GM12892 (cell line): Measurements from ENCODE around the gene MED12.
"Not testable (repeated sequence)": the region's sequence is repeated elsewhere in the genome, so short reads cannot be mapped to it uniquely, and the experiment has no call there.

Experiments
- DNase-seq: peaks from one replicate; pipeline ENCODE4 v3.0.0; 2011; ENCODE audit not compliant: insufficient read length
- FAIRE-seq: peaks from 2 replicates; lab custom pipeline; 2011; peaks lifted over from hg19 to GRCh38; lab: Jason Lieb, UNC
- POLR2A ChIP-seq: IDR thresholded peaks from 2 replicates; pipeline ENCODE4 v1.6.1; 2011; ENCODE audit warnings: low read depth, low read length, control low read depth
- POLR2AphosphoS5 ChIP-seq: IDR thresholded peaks from 2 replicates; pipeline ENCODE4 v1.6.1; 2011; ENCODE audit warnings: low read depth, low read length, control low read depth
- TAF1 ChIP-seq: IDR thresholded peaks from 2 replicates; pipeline ENCODE4 v1.6.1; 2011; ENCODE audit warnings: low read depth, mild to moderate bottlenecking, control low read depth, low read length, borderline replicate concordance

The MED12 gene

GRCh38 chrX:71167031-71167781 lies 48.8 kb downstream of the MED12 start:
- peak; percentile 53 for FAIRE-seq
- DNase-seq: no peak
- no peak for TF ChIP-seq POLR2A
- no peak for TF ChIP-seq POLR2AphosphoS5
- no peak for TF ChIP-seq TAF1

- FAIRE-seq (no peak), DNase-seq (no peak)
- TF ChIP-seq POLR2AphosphoS5 (no peak), TAF1 (no peak), POLR2A (no peak)
Measured at GRCh38 chrX:71168134-71168533, 49.7 kb downstream of the MED12 start.

GRCh38 chrX:71169586-71169985 lies 51.2 kb downstream of the MED12 start:
- FAIRE-seq (no peak), DNase-seq (no peak)
- TF ChIP-seq TAF1 (no peak), POLR2AphosphoS5 (no peak), POLR2A (no peak)

- DNase-seq (no peak), FAIRE-seq (no peak)
- no peak for TF ChIP-seq TAF1
- TF ChIP-seq POLR2AphosphoS5: no peak
- TF ChIP-seq POLR2A: no peak
Measured at GRCh38 chrX:71170660-71171059, 52.3 kb downstream of the MED12 start.

- no peak for TF ChIP-seq TAF1
- TF ChIP-seq POLR2AphosphoS5: no peak
- TF ChIP-seq POLR2A: no peak
- DNase-seq (no peak), FAIRE-seq (no peak)
Measured at GRCh38 chrX:71171110-71171801, 52.9 kb downstream of the MED12 start.

GRCh38 chrX:71173440-71173839 lies 55.0 kb downstream of the MED12 start:
- no peak for TF ChIP-seq POLR2A
- no peak for TF ChIP-seq TAF1
- no peak for TF ChIP-seq POLR2AphosphoS5
- no peak for DNase-seq
- no peak for FAIRE-seq

- DNase-seq (no peak), FAIRE-seq (no peak)
- TF ChIP-seq TAF1 (no peak), POLR2A (no peak), POLR2AphosphoS5 (no peak)
Measured at GRCh38 chrX:71174795-71175194, 56.4 kb downstream of the MED12 start.

GRCh38 chrX:71175531-71175930 lies 57.1 kb downstream of the MED12 start:
- FAIRE-seq (no peak), DNase-seq (no peak)
- TF ChIP-seq POLR2AphosphoS5 (no peak), TAF1 (no peak), POLR2A (no peak)

GRCh38 chrX:71177327-71177726 lies 58.9 kb downstream of the MED12 start:
- no peak for DNase-seq
- FAIRE-seq: no peak
- TF ChIP-seq POLR2A (no peak), POLR2AphosphoS5 (no peak), TAF1 (no peak)

GRCh38 chrX:71178908-71179307 lies 60.5 kb downstream of the MED12 start:
- no peak for DNase-seq
- FAIRE-seq: peak; percentile 96
- TF ChIP-seq POLR2AphosphoS5 (no peak), TAF1 (no peak), POLR2A (no peak)

GRCh38 chrX:71180579-71181265 lies 62.3 kb downstream of the MED12 start:
- not testable (repeated sequence) for FAIRE-seq, DNase-seq

GRCh38 chrX:71181558-71181909 lies 63.1 kb downstream of the MED12 start:
- FAIRE-seq (peak; percentile 27), DNase-seq (no peak)
- TF ChIP-seq POLR2A: no peak
- 0 out of 2 replicates have a peak, but pooled peaks have one; percentile 6 for TF ChIP-seq POLR2AphosphoS5
- TF ChIP-seq TAF1: no peak

- TF ChIP-seq POLR2A (peak; percentile 85), POLR2AphosphoS5 (peak; percentile 68), TAF1 (peak; percentile 85)
- FAIRE-seq: peak; percentile 78
Measured at GRCh38 chrX:71181910-71182799, 63.8 kb downstream of the MED12 start.

More at GRCh38 chrX:71181910-71182799, 63.8 kb downstream of the MED12 start:
- DNase-seq: no peak
